PC-3 (cell line): ENCODE measurements around the gene GAB1. TPM values are rescaled to one million over a fixed set of nuclear protein-coding genes. Genes with fewer than 3 reads are reported as not detected.

ENCODE experiments used
- ATAC-seq: fragments of 200-7000 bp; cut with Tn5 transposase; 2 replicates; pipeline ENCODE4 v1.9.1; 2020; ENCODE audit warnings: mild to moderate bottlenecking, moderate library complexity
- BruUV-seq: library from RNA; stranded (reverse); fragments of 400-500 nt; replicated peaks from 2 replicates; lab custom pipeline; 2021; lab: Mats Ljungman, UMichigan
- CTCF ChIA-PET: fragments of 300-600 bp; sonication (Branson Sonifier 250); formaldehyde crosslinking; loops from one replicate; lab custom pipeline; 2022; ENCODE audit warnings: antibody characterized with exemption; lab: Charles Lee
- POLR2A ChIA-PET: fragments of 300-600 bp; sonication (Branson Sonifier 250); formaldehyde crosslinking; loops from one replicate; lab custom pipeline; 2022; ENCODE audit warnings: antibody characterized with exemption; ENCODE audit not compliant: unreplicated experiment; lab: Charles Lee
- DNase-seq: peaks from one replicate; pipeline ENCODE4 v3.0.0-alpha.2; 2015
- H2AFZ ChIP-seq: fragments of 300-600 bp; sonication (generic); 2 replicates; pipeline ENCODE4 v1.6.0; 2016; ENCODE audit warnings: antibody characterized with exemption, low read length
- H3F3A ChIP-seq: fragments of 300-600 bp; sonication (generic); one replicate; pipeline ENCODE4 v1.6.0; 2017; ENCODE audit warnings: antibody characterized with exemption, low read length, control low read depth, mild to moderate bottlenecking; ENCODE audit not compliant: unreplicated experiment
- H3K27ac ChIP-seq: fragments of 300-600 bp; sonication (generic); 2 replicates; pipeline ENCODE4 v1.5.1; 2016; ENCODE audit warnings: mild to moderate bottlenecking, low read length
- H3K27me3 ChIP-seq: fragments of 300-600 bp; sonication (generic); 2 replicates; pipeline ENCODE4 v1.6.1; 2016; ENCODE audit warnings: low read length, mixed read lengths
- H3K36me3 ChIP-seq: fragments of 300-600 bp; sonication (generic); 2 replicates; pipeline ENCODE4 v1.6.1; 2016; ENCODE audit warnings: low read depth, mixed run types, low read length, mixed read lengths
- H3K4me1 ChIP-seq: fragments of 300-600 bp; sonication (generic); 2 replicates; pipeline ENCODE4 v1.5.1; 2016; ENCODE audit warnings: low read length; ENCODE audit not compliant: insufficient read depth
- H3K4me2 ChIP-seq: fragments of 300-600 bp; sonication (generic); 2 replicates; pipeline ENCODE4 v1.6.0; 2016; ENCODE audit warnings: low read length
- H3K4me3 ChIP-seq: fragments of 300-600 bp; sonication (generic); 2 replicates; pipeline ENCODE4 v1.5.1; 2016; ENCODE audit warnings: mild to moderate bottlenecking, low read length, mixed read lengths
- H3K79me2 ChIP-seq: fragments of 300-600 bp; sonication (generic); 2 replicates; pipeline ENCODE4 v1.6.1; 2017; ENCODE audit warnings: low read length, mixed read lengths
- H3K9ac ChIP-seq: fragments of 300-600 bp; sonication (generic); 2 replicates; pipeline ENCODE4 v1.6.0; 2016; ENCODE audit warnings: mild to moderate bottlenecking, low read length
- H3K9me2 ChIP-seq: fragments of 300-600 bp; sonication (generic); replicated peaks from 2 replicates; pipeline ENCODE4 v1.6.1; 2016; ENCODE audit warnings: mixed run types, low read length, mixed read lengths
- H3K9me3 ChIP-seq: fragments of 300-600 bp; sonication (generic); 2 replicates; pipeline ENCODE4 v1.6.1; 2016; ENCODE audit warnings: low read length, mixed read lengths
- H4K20me1 ChIP-seq: fragments of 300-600 bp; sonication (generic); 2 replicates; pipeline ENCODE4 v1.6.1; 2016; ENCODE audit warnings: low read length, mixed read lengths
- EZH2 ChIP-seq: fragments of 300-600 bp; sonication (generic); IDR thresholded peaks from one replicate; pipeline ENCODE4 v1.6.1; 2017; ENCODE audit warnings: antibody characterized with exemption, mild to moderate bottlenecking, low read length; ENCODE audit not compliant: unreplicated experiment
- EZH2phosphoT487 ChIP-seq: fragments of 300-600 bp; sonication (generic); IDR thresholded peaks from 2 replicates; pipeline ENCODE4 v1.6.1; 2018; ENCODE audit warnings: mild to moderate bottlenecking, antibody characterized with exemption, low read length, borderline replicate concordance
- intact Hi-C: fragments of 100-400 bp; cut with micrococcal nuclease; formaldehyde crosslinking; loops from 2 replicates; pipeline ENCODE4 v1.9.0; 2023
- total RNA-seq: library from RNA; depleted of rRNA; stranded (reverse); fragments of >200 nt; gene quantifications from 2 replicates; pipeline ENCODE4 v1.2.3, GENCODE V29; 2014
- TF ChIP-seq, protein P1 (sequence below): fragments of 300-600 bp; sonication (generic); conservative IDR thresholded peaks from 2 replicates; pipeline ENCODE4 v1.5.1; 2017; ENCODE audit warnings: antibody characterized with exemption, low read depth, mild to moderate bottlenecking, low read length

Gene GAB1
- total RNA-seq, 1 experiment from 2014 or later = 4.9 TPM

DNA sequence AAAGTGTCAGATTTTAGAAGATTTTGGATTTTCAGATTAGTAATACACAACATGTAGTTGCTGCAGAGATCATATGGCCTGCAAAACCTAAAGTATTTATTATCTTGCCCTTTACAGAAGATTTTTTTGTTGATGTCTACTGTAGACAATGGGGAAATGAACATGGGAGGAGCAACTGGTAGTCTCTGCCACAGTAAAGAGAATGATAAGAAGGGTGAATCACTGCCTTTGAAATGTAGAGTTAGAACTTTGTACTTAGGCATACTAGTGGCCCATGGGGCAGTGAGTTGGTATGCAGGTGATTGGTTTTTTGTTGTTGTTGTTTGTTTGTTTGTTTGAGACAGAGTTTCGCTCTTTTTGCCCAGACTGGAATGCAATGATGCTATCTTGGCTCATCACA lies 50.1 kb downstream of the GAB1 start:
- no peak overlapping the region for H3K27ac ChIP-seq
- H3K4me2 ChIP-seq = no peak overlapping the region
- no peaks in the 10 kb centered on the region for H3K27me3 ChIP-seq
- H3K9me3 ChIP-seq = no peaks in the 10 kb centered on the region
- H3F3A ChIP-seq = no peaks in the 10 kb centered on the region
- ChIA-PET CTCF (no interaction called here), POLR2A (no interaction called here)
- BruUV-seq = no TSS peak
- no peak for TF ChIP-seq EZH2phosphoT487
- TF ChIP-seq, protein P1, sequence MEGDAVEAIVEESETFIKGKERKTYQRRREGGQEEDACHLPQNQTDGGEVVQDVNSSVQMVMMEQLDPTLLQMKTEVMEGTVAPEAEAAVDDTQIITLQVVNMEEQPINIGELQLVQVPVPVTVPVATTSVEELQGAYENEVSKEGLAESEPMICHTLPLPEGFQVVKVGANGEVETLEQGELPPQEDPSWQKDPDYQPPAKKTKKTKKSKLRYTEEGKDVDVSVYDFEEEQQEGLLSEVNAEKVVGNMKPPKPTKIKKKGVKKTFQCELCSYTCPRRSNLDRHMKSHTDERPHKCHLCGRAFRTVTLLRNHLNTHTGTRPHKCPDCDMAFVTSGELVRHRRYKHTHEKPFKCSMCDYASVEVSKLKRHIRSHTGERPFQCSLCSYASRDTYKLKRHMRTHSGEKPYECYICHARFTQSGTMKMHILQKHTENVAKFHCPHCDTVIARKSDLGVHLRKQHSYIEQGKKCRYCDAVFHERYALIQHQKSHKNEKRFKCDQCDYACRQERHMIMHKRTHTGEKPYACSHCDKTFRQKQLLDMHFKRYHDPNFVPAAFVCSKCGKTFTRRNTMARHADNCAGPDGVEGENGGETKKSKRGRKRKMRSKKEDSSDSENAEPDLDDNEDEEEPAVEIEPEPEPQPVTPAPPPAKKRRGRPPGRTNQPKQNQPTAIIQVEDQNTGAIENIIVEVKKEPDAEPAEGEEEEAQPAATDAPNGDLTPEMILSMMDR = no peak
- no peak for TF ChIP-seq EZH2
- H3K36me3 ChIP-seq = no peaks in the 10 kb centered on the region
- DNase-seq = peak; percentile 27
- H3K4me3 ChIP-seq = no peak overlapping the region
- H3K9ac ChIP-seq = no peak overlapping the region
- no peak overlapping the region for H2AFZ ChIP-seq
- H3K9me2 ChIP-seq = no peaks in the 10 kb centered on the region
- H4K20me1 ChIP-seq = no peaks in the 10 kb centered on the region
- H3K4me1 ChIP-seq = peaks cover 32% of the 10 kb centered on the region
- no peaks in the 10 kb centered on the region for H3K79me2 ChIP-seq
- ATAC-seq = no peak
- intact Hi-C loops = no loop called here

DNA sequence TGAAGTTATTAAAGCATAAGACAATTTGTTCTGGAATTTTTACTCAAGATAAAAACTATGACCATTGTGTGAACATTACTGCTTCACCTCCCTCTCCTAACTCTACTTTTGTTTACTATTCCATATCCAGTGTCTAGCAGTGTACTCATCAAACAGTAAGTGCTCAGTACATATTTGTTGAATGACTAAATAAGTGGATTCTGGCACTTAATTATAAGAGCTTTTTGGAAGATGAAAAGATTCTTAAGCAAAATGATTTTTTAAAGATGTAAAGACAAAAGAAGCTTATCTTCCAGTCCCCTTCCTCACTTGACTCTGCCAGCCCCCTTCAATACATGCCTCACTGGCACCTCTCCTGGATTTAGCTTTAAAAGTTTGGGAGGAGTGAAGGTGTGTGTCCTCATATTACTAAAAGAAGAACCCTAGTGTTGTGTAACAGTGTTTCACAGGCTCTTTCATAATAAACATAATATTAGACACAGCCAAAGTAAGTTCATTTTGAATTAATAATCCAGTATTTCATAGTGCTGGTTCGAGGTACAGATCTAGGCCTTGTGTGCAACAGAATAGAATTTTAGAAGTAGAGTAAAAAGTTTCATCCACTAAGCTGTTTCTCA lies 53.0 kb downstream of the GAB1 start:
- Histone ChIP-seq H3K27me3 (no peaks in the 10 kb centered on the region), H2AFZ (no peak overlapping the region), H3K27ac (peak overlapping the region; percentile 49), H3F3A (no peaks in the 10 kb centered on the region), H3K9me2 (no peaks in the 10 kb centered on the region), H3K79me2 (no peaks in the 10 kb centered on the region), H3K4me3 (no peak overlapping the region), H3K9ac (no peak overlapping the region), H3K36me3 (no peaks in the 10 kb centered on the region), H3K9me3 (no peaks in the 10 kb centered on the region), H3K4me2 (peak overlapping the region; percentile 54), H3K4me1 (peaks cover 18% of the 10 kb centered on the region), H4K20me1 (no peaks in the 10 kb centered on the region)
- TF ChIP-seq, protein P1 = no peak
- TF ChIP-seq EZH2 = no peak
- no peak for TF ChIP-seq EZH2phosphoT487
- intact Hi-C loops = loop anchor here (1.0 to 2.0 kb wide), 2 partner anchors 8 to 53 kb away; partner anchors contain the start of gene GAB1
- CTCF ChIA-PET = interaction anchor here (0.6 kb wide), 1 partner anchor 182 kb away, joined by 3 read pairs; no protein-coding TSS in a partner anchor
- POLR2A ChIA-PET = interaction anchor here (0.6 to 1.0 kb wide), 2 partner anchors 31 to 628 kb away, joined by 3 to 4 read pairs; no protein-coding TSS in a partner anchor
- peak; percentile 98 for ATAC-seq
- no TSS peak for BruUV-seq
- peak; percentile 79 for DNase-seq

DNA sequence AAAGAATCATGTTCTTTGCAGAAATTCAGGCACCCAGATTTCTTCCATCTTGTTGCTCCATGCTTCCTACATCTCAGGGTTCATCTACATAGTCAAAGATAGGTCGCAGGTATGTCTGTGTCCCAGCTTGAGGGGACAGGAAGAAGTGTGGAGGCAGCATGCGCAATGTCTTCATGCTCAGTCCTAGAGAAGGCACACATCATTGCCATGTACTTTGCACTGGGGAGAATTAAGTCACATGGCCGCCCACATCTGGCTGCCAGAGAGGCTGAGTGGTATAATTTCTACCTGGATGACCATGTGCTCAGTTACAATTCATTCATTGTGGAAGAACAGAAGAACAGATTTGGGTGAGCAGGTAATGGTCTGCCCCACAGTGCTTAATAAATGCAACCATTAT lies 54.1 kb downstream of the GAB1 start:
- no TSS peak for BruUV-seq
- Histone ChIP-seq H2AFZ (no peak overlapping the region), H3K9me2 (no peaks in the 10 kb centered on the region), H3K79me2 (no peaks in the 10 kb centered on the region), H3K4me1 (peaks cover 18% of the 10 kb centered on the region), H3K9me3 (no peaks in the 10 kb centered on the region), H3K4me2 (no peak overlapping the region), H3K36me3 (no peaks in the 10 kb centered on the region), H3K27ac (no peak overlapping the region), H3K27me3 (no peaks in the 10 kb centered on the region), H3F3A (no peaks in the 10 kb centered on the region), H4K20me1 (no peaks in the 10 kb centered on the region), H3K9ac (no peak overlapping the region), H3K4me3 (no peak overlapping the region)
- TF ChIP-seq EZH2 = no peak
- no peak for TF ChIP-seq EZH2phosphoT487
- TF ChIP-seq, protein P1 = no peak
- intact Hi-C loops = no loop called here
- no peak for DNase-seq
- no peak for ATAC-seq
- CTCF ChIA-PET = interaction anchor here (0.6 kb wide), 1 partner anchor 183 kb away, joined by 3 read pairs; no protein-coding TSS in a partner anchor
- POLR2A ChIA-PET = no interaction called here
